Ishikawa (cell line): ENCODE results near the gene ETV6.

Experiments
- CEBPB ChIP-seq: IDR thresholded peaks from 2 replicates; pipeline ENCODE4 v1.6.1; 2012
- EGR1 ChIP-seq: IDR thresholded peaks from 2 replicates; pipeline ENCODE4 v1.6.1; 2012
- EP300 ChIP-seq: IDR thresholded peaks from 2 replicates; pipeline ENCODE4 v1.6.1; 2012; ENCODE audit warnings: borderline replicate concordance
- FOXM1 ChIP-seq: IDR thresholded peaks from 2 replicates; pipeline ENCODE4 v1.6.1; 2012; ENCODE audit warnings: low read depth, borderline replicate concordance
- NFIC ChIP-seq: IDR thresholded peaks from 2 replicates; pipeline ENCODE4 v1.6.1; 2012
- RAD21 ChIP-seq: IDR thresholded peaks from 2 replicates; pipeline ENCODE4 v1.6.1; 2012; ENCODE audit warnings: low read depth
- REST ChIP-seq: IDR thresholded peaks from 2 replicates; pipeline ENCODE4 v1.6.1; 2012; ENCODE audit warnings: low read depth, mild to moderate bottlenecking
- TAF1 ChIP-seq: IDR thresholded peaks from 2 replicates; pipeline ENCODE4 v1.6.1; 2012; ENCODE audit warnings: low read depth, mild to moderate bottlenecking
- TCF12 ChIP-seq: IDR thresholded peaks from 2 replicates; pipeline ENCODE4 v1.6.1; 2012; ENCODE audit warnings: low read depth
- TEAD4 ChIP-seq: IDR thresholded peaks from 2 replicates; pipeline ENCODE4 v1.6.1; 2012
- YY1 ChIP-seq: IDR thresholded peaks from 2 replicates; pipeline ENCODE4 v1.6.1; 2012; ENCODE audit warnings: low read depth
- TF ChIP-seq, protein P1 (sequence below): IDR thresholded peaks from 2 replicates; pipeline ENCODE4 v1.6.1; 2012
- TF ChIP-seq, protein P2 (sequence below): IDR thresholded peaks from 2 replicates; pipeline ENCODE4 v1.6.1; 2012

DNA sequence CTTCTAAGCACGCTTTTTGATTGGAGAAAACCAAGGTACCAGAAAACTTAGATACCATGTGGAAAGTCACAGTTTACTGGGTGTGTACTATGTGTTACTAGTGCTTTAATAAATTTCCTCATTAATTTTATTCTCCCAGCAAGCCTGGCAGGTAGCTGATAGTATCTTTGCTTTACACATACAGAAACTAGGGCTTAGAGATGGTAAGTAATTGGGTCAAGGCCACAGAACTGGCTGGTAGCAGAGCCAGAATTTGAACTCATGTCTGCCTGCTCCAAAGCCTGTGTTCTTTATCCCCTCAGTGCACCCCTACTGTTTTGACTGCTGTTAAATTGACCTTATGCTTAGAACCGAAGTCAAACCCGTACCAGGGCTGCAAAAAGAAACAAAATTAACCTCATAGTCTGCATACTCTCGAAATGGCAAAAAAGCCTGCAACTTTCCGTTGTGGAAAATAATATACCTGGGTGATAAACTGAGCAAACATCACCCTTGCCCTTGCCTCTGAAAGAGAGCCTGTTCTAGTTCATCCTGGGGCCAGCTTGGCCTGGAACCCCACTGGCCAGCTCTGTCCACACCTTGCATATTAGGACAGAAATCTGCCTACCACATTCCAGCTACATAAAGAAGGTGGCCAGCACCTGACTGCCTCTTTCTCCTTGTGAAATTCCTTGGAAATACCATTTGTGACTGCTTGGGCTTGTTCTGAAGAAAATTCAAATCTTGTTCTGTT lies 118.9 kb downstream of the ETV6 start:
- TF ChIP-seq EP300 (no peak), TEAD4 (no peak), TCF12 (no peak), FOXM1 (no peak), TAF1 (no peak), RAD21 (no peak), EGR1 (no peak), CEBPB (no peak), REST (no peak), NFIC (no peak), YY1 (no peak)
- TF ChIP-seq, protein P1, sequence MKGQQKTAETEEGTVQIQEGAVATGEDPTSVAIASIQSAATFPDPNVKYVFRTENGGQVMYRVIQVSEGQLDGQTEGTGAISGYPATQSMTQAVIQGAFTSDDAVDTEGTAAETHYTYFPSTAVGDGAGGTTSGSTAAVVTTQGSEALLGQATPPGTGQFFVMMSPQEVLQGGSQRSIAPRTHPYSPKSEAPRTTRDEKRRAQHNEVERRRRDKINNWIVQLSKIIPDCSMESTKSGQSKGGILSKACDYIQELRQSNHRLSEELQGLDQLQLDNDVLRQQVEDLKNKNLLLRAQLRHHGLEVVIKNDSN, result no peak
- TF ChIP-seq, protein P2, sequence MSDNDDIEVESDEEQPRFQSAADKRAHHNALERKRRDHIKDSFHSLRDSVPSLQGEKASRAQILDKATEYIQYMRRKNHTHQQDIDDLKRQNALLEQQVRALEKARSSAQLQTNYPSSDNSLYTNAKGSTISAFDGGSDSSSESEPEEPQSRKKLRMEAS, result no peak
